GM19238 (cell line): Measurements from ENCODE around the gene SNED1.

Source experiments
- DNase-seq: peaks from one replicate; pipeline ENCODE4 v3.0.0; 2011; ENCODE audit warnings: low spot score; ENCODE audit not compliant: insufficient read length

The SNED1 gene

GRCh38 chr2:241047253-241048010 is 49.0 kb downstream of the SNED1 start:
- DNase-seq: no peak

- no peak for DNase-seq
Measured at GRCh38 chr2:241048149-241048948, 49.9 kb downstream of the SNED1 start.

GRCh38 chr2:241048949-241049343 is 50.5 kb downstream of the SNED1 start:
- no peak for DNase-seq

GRCh38 chr2:241049739-241050623 is 51.6 kb downstream of the SNED1 start:
- no peak for DNase-seq

- no peak for DNase-seq
Measured at GRCh38 chr2:241050624-241051577, 52.5 kb downstream of the SNED1 start.

GRCh38 chr2:241051578-241052487 is 53.4 kb downstream of the SNED1 start:
- no peak for DNase-seq

GRCh38 chr2:241052677-241053360 is 54.4 kb downstream of the SNED1 start:
- DNase-seq: no peak

- DNase-seq: no peak
Measured at GRCh38 chr2:241053576-241054251, 55.3 kb downstream of the SNED1 start.

- DNase-seq: no peak
Measured at GRCh38 chr2:241061275-241061674, 62.9 kb downstream of the SNED1 start.

- no peak for DNase-seq
Measured at GRCh38 chr2:241062389-241063092, 64.1 kb downstream of the SNED1 start.

GRCh38 chr2:241063093-241063551 is 64.7 kb downstream of the SNED1 start:
- no peak for DNase-seq

- DNase-seq: no peak
Measured at GRCh38 chr2:241063587-241063986, 65.2 kb downstream of the SNED1 start.

GRCh38 chr2:241064008-241064801 is 65.8 kb downstream of the SNED1 start:
- DNase-seq: no peak

- DNase-seq: no peak
Measured at GRCh38 chr2:241064802-241065354, 66.5 kb downstream of the SNED1 start.

GRCh38 chr2:241065355-241065803 is 67.0 kb downstream of the SNED1 start:
- DNase-seq: no peak

- DNase-seq: no peak
Measured at GRCh38 chr2:241066171-241066892, 67.9 kb downstream of the SNED1 start.
